K562 (cell line): Measurements from ENCODE around the gene C16orf92. TPM values are rescaled to one million over a fixed set of nuclear protein-coding genes. Genes with fewer than 3 reads are reported as not detected.

ENCODE experiments used
- BRD9 ChIP-seq: fragments of 450-650 bp; IDR thresholded peaks from 2 replicates; pipeline ENCODE4 v1.6.1; 2018; ENCODE audit warnings: low read depth; ENCODE audit not compliant: partially characterized antibody
- CEBPZ ChIP-seq: fragments of 150-350 bp; IDR thresholded peaks from 2 replicates; pipeline ENCODE4 v1.6.1; 2014; ENCODE audit warnings: low read depth, mild to moderate bottlenecking, low read length, borderline replicate concordance
- CUX1 ChIP-seq: fragments of 200-800 bp; sonication (Bioruptor generic); IDR thresholded peaks from 2 replicates; pipeline ENCODE4 v1.6.1; 2016; ENCODE audit warnings: missing genetic modification characterization, missing compliant biosample characterization
- ILF3 ChIP-seq: fragments of 450-650 bp; IDR thresholded peaks from 2 replicates; pipeline ENCODE4 v1.6.1; 2018; ENCODE audit warnings: antibody characterized with exemption, mild to moderate bottlenecking, moderate library complexity, borderline replicate concordance
- OTX1 ChIP-seq: fragments of 450-650 bp; formaldehyde crosslinking; IDR thresholded peaks from 2 replicates; pipeline ENCODE4 v1.4.0; 2022; ENCODE audit warnings: mild to moderate bottlenecking
- PHF20 ChIP-seq: fragments of 450-650 bp; IDR thresholded peaks from 2 replicates; pipeline ENCODE4 v1.6.1; 2018; ENCODE audit not compliant: partially characterized antibody
- PML ChIP-seq: IDR thresholded peaks from 2 replicates; pipeline ENCODE4 v1.6.1; 2012; ENCODE audit warnings: low read length, inconsistent platforms
- POLR3G ChIP-seq: IDR thresholded peaks from 2 replicates; pipeline ENCODE4 v1.6.1; 2011; ENCODE audit not compliant: insufficient read length, insufficient replicate concordance; ENCODE audit errors: extremely low read depth
- RREB1 ChIP-seq: fragments of 250-450 bp; sonication (Bioruptor Pico); IDR thresholded peaks from 2 replicates; pipeline ENCODE4 v1.4.0; 2020
- ZBTB9 ChIP-seq: fragments of 450-650 bp; formaldehyde crosslinking; IDR thresholded peaks from 2 replicates; pipeline ENCODE4 v1.4.0; 2020; ENCODE audit warnings: mild to moderate bottlenecking, moderate library complexity
- polyA plus RNA-seq, 8 experiments: library from polyadenylated mRNA; depleted of rRNA in 4 of 8; stranded (reverse) in 5 of 8; unstranded in 3 of 8; fragments of >200 nt; fragmentation: Nextera tagmentation in 2 of 8; fragmentation: Illumina TruSeq in 1 of 8; extraction: Ambion mirVana in 2 of 8; extraction: Trizol in 1 of 8; gene quantifications; 2 replicates each; pipeline versions ENCODE4 v1.2.1 to v1.2.3, GENCODE V29; 2011 to 2014; ENCODE audit warnings: inconsistent platforms in 1 of 8, missing spikeins in 1 of 8
- total RNA-seq, 7 experiments: library from RNA; depleted of rRNA in 6 of 7; stranded (reverse); fragments of >200 nt in 6 of 7; fragmentation: Illumina TruSeq in 2 of 7; extraction: Trizol in 2 of 7; gene quantifications; 2 replicates each; pipeline versions ENCODE4 v1.2.1 to v1.2.3, GENCODE V29; 2011 to 2021; ENCODE audit warnings: low replicate concordance in 1 of 7

Gene C16orf92
- total and polyA plus RNA-seq, 9 of the 15 experiments (the other 6 are each of a cell fraction or from before 2014, with no cell fraction given) = not detected

GRCh38 chr16:30065102-30065942, 42.3 kb downstream of the C16orf92 start, which contains the start of gene ALDOA (continued):
- peak; percentile 83 for TF ChIP-seq PHF20
- peak; percentile 96 for TF ChIP-seq ZBTB9 (CRISPR knock-in tag)
- TF ChIP-seq POLR3G = no peak
- TF ChIP-seq CUX1 = no peak
- TF ChIP-seq RREB1 = peak; percentile 80
- TF ChIP-seq OTX1 (CRISPR knock-in tag) = peak; percentile 93
- peak; percentile 83 for TF ChIP-seq PML
- no peak; the same call in 1 of the 2 replicates for TF ChIP-seq ILF3
- TF ChIP-seq BRD9 = peak; percentile 78
- TF ChIP-seq CEBPZ = no peak
